B cell (primary cell): ENCODE measurements around the gene RPP38. TPM values are rescaled to one million over a fixed set of nuclear protein-coding genes. Genes with fewer than 3 reads are reported as not detected.

Experiments
- ATAC-seq: fragments of 200-7000 bp; cut with Tn5 transposase; one replicate; pipeline ENCODE4 v1.10.0; 2021; ENCODE audit warnings: low read depth, mild to moderate bottlenecking, moderate number of reproducible peaks, moderate library complexity
- CTCF ChIA-PET: fragments of 350-600 bp; sonication (Branson Sonifier 250); formaldehyde crosslinking; loops from one replicate; lab custom pipeline; 2021; ENCODE audit warnings: antibody characterized with exemption, inconsistent platforms; lab: Charles Lee
- POLR2A ChIA-PET: fragments of 350-600 bp; sonication (Branson Sonifier 250); formaldehyde crosslinking; loops from one replicate; lab custom pipeline; 2021; ENCODE audit warnings: antibody characterized with exemption; lab: Charles Lee
- DNase-seq: peaks from one replicate; pipeline ENCODE4 v3.0.0; 2013
- H2AFZ ChIP-seq: 2 replicates; pipeline ENCODE4 v1.6.1; 2012; ENCODE audit warnings: mild to moderate bottlenecking, low read depth, low read length; ENCODE audit not compliant: insufficient read depth, poor library complexity, severe bottlenecking
- H3K27ac ChIP-seq, 2 donors: 1 replicate in 1 of 2; 2 replicates in 1 of 2; pipeline ENCODE4 v1.5.1; 2012 to 2013; ENCODE audit warnings: low read length in 2 of 2, mild to moderate bottlenecking in 2 of 2, moderate library complexity in 1 of 2
- H3K27me3 ChIP-seq, 4 experiments: fragments of 200-600 bp in 1 of 4; sonication (generic) in 1 of 4; replicated peaks in 1 of 4; 1 replicate in 2 of 4; 2 replicates in 2 of 4; pipeline versions ENCODE4 v1.6.1 to v1.7.0; 2013 to 2016; ENCODE audit warnings: low read length in 3 of 4, mild to moderate bottlenecking in 2 of 4, mixed read lengths in 1 of 4, moderate library complexity in 1 of 4; ENCODE audit not compliant: insufficient read depth in 4 of 4, control insufficient read depth in 3 of 4; ENCODE audit errors: control extremely low read depth in 1 of 4
- H3K36me3 ChIP-seq, 2 experiments: replicated peaks in 1 of 2; 1 replicate in 1 of 2; 2 replicates in 1 of 2; pipeline versions ENCODE4 v1.6.1 to v1.7.1; 2013; ENCODE audit warnings: low read length in 1 of 2; ENCODE audit not compliant: insufficient read depth in 2 of 2, control insufficient read depth in 1 of 2; ENCODE audit errors: control extremely low read depth in 1 of 2, extremely low read depth in 1 of 2
- H3K4me1 ChIP-seq, 2 donors: fragments of 200-600 bp in 1 of 2; sonication (generic) in 1 of 2; 1 replicate in 1 of 2; 2 replicates in 1 of 2; pipeline versions ENCODE4 v1.5.1 to v1.6.1; 2013 to 2017; ENCODE audit warnings: low read length in 2 of 2; ENCODE audit not compliant: control insufficient read depth in 2 of 2, insufficient read depth in 2 of 2
- H3K4me2 ChIP-seq: replicated peaks from 2 replicates; pipeline ENCODE3; 2012; ENCODE audit warnings: mild to moderate bottlenecking, low read depth, low read length; ENCODE audit not compliant: poor library complexity, severe bottlenecking
- H3K4me3 ChIP-seq, 5 experiments: fragments of 200-600 bp in 1 of 5; sonication (generic) in 1 of 5; 1 replicate in 3 of 5; 2 replicates in 2 of 5; pipeline versions ENCODE4 v1.5.1 to v1.7.0; 2011 to 2016; ENCODE audit warnings: low read length in 4 of 5, mild to moderate bottlenecking in 4 of 5, low read depth in 2 of 5, control low read depth in 1 of 5, moderate library complexity in 1 of 5; ENCODE audit not compliant: insufficient read depth in 1 of 5; ENCODE audit errors: control extremely low read depth in 1 of 5, extremely low read depth in 1 of 5
- H3K79me2 ChIP-seq: fragments of 200-600 bp; sonication (generic); one replicate; pipeline ENCODE4 v1.6.0; 2016; ENCODE audit warnings: low read length; ENCODE audit not compliant: control insufficient read depth, insufficient read depth
- H3K9ac ChIP-seq: fragments of 200-600 bp; sonication (generic); 2 replicates; pipeline ENCODE4 v1.6.1; 2017; ENCODE audit warnings: mild to moderate bottlenecking, low read length, moderate library complexity
- H3K9me3 ChIP-seq, 3 donors: one replicate each; pipeline versions ENCODE4 v1.6.1 to v1.7.1; 2013; ENCODE audit warnings: low read length in 2 of 3; ENCODE audit not compliant: control insufficient read depth in 2 of 3, insufficient read depth in 1 of 3; ENCODE audit errors: control extremely low read depth in 1 of 3
- H4K20me1 ChIP-seq: 2 replicates; pipeline ENCODE4 v1.6.0; 2012; ENCODE audit warnings: mild to moderate bottlenecking, low read length; ENCODE audit not compliant: insufficient read depth, control insufficient read depth, poor library complexity, severe bottlenecking
- H3K27ac Mint-ChIP-seq: one replicate; pipeline ENCODE4 v1.8.0; 2021; ENCODE audit warnings: mixed read lengths
- H3K27me3 Mint-ChIP-seq: one replicate; pipeline ENCODE4 v1.8.0; 2021; ENCODE audit warnings: mixed read lengths
- H3K4me1 Mint-ChIP-seq: one replicate; pipeline ENCODE4 v1.8.0; 2021; ENCODE audit warnings: mixed read lengths
- H3K4me3 Mint-ChIP-seq: one replicate; pipeline ENCODE4 v1.8.0; 2021; ENCODE audit warnings: mixed read lengths
- H3K9me3 Mint-ChIP-seq: one replicate; pipeline ENCODE4 v1.8.0; 2022; ENCODE audit warnings: mixed read lengths; ENCODE audit not compliant: insufficient read depth
- EZH2 ChIP-seq: IDR thresholded peaks from 2 replicates; pipeline ENCODE4 v1.6.1; 2012; ENCODE audit warnings: borderline replicate concordance, low read depth, mild to moderate bottlenecking, moderate library complexity, low read length; ENCODE audit not compliant: insufficient read depth, poor library complexity, severe bottlenecking
- WGBS: methylation state at CpG from one replicate; pipeline ENCODE4 v1.1.5; 2013; ENCODE audit warnings: missing lambda C conversion rate; ENCODE audit not compliant: insufficient coverage; 5-methylcytosine and 5-hydroxymethylcytosine counted together
- intact Hi-C: fragments of 100-400 bp; cut with micrococcal nuclease; formaldehyde crosslinking; loops from one replicate; pipeline ENCODE4 v1.10.0; 2022
- polyA plus RNA-seq: library from polyadenylated mRNA; depleted of rRNA; stranded (reverse); fragments of >200 nt; gene quantifications from 2 replicates; pipeline ENCODE4 v1.2.3, GENCODE V29; 2012
- total RNA-seq, 2 donors: library from RNA; stranded (reverse); fragments of 120-200 nt in 1 of 2; gene quantifications; 1 replicate in 1 of 2; 2 replicates in 1 of 2; pipeline versions ENCODE4 v1.2.3 to v1.2.4, GENCODE V29; 2013 to 2022
- TF ChIP-seq, protein P1 (sequence below): fragments of 200-600 bp; IDR thresholded peaks from one replicate; pipeline ENCODE4 v1.8.0; 2022; ENCODE audit warnings: antibody characterized with exemption, mild to moderate bottlenecking

The RPP38 gene
- total and polyA plus RNA-seq, 2 donors (not counting 1 experiment from before 2014, with no cell fraction given), result 12.7 to 24.8 TPM

DNA sequence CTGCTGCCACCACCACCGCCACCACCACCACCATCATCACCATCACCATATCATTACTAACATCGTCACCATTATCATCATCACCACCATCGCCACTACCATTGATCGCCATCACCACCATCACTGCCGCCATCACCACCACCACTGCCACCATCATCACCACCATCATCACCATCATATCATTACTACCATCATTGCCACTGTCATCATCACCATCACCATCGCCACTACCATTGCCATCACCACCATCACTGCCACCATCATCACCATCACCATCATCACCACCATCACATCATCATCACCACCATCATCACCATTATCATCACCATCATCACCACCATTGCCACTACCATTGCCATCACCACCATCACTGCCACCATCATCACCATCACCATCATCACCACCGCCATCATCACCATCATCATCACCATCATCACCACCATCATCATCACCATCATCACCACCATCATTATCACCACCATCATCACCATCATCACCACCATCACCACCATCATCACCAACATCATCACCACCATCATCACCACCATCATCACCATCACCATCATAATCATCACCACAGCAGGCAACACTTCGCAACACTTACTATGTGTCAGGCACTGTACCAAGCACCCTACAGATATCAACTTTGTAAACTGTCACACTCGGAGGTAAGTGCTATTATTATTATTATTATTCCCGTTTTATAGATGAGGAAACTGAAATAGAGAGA is 52.1 kb downstream of the RPP38 start:
- Mint-ChIP-seq H3K27ac (no peak overlapping the region), H3K27me3 (no peaks in the 10 kb centered on the region), H3K9me3 (no peaks in the 10 kb centered on the region), H3K4me3 (no peak overlapping the region), H3K4me1 (peaks cover 4% of the 10 kb centered on the region)
- no peak overlapping the region for H3K27ac ChIP-seq
- DNase-seq (no peak), ATAC-seq (no peak)
- intact Hi-C loops, result loop anchor here (10.0 kb wide), 1 partner anchor 404 kb away; no protein-coding TSS in a partner anchor
- H4K20me1 ChIP-seq, result no peaks in the 10 kb centered on the region
- no peak overlapping the region for H3K4me2 ChIP-seq
- 97% methylated on average over 7 of the region's 10 CpGs for WGBS
- H3K9ac ChIP-seq, result no peak overlapping the region
- H3K36me3 ChIP-seq, result no peaks in the 10 kb centered on the region
- no peak overlapping the region for H3K4me3 ChIP-seq
- H3K9me3 ChIP-seq, result peaks cover 0 to 5% (median 0%) of the 10 kb centered on the region in 3 donors
- H2AFZ ChIP-seq, result no peak overlapping the region
- H3K79me2 ChIP-seq, result peaks cover 21% of the 10 kb centered on the region
- H3K27me3 ChIP-seq, result no peaks in the 10 kb centered on the region
- POLR2A ChIA-PET, result no interaction called here
- H3K4me1 ChIP-seq, result no peaks in the 10 kb centered on the region
- no peak for TF ChIP-seq EZH2
- TF ChIP-seq, protein P1, sequence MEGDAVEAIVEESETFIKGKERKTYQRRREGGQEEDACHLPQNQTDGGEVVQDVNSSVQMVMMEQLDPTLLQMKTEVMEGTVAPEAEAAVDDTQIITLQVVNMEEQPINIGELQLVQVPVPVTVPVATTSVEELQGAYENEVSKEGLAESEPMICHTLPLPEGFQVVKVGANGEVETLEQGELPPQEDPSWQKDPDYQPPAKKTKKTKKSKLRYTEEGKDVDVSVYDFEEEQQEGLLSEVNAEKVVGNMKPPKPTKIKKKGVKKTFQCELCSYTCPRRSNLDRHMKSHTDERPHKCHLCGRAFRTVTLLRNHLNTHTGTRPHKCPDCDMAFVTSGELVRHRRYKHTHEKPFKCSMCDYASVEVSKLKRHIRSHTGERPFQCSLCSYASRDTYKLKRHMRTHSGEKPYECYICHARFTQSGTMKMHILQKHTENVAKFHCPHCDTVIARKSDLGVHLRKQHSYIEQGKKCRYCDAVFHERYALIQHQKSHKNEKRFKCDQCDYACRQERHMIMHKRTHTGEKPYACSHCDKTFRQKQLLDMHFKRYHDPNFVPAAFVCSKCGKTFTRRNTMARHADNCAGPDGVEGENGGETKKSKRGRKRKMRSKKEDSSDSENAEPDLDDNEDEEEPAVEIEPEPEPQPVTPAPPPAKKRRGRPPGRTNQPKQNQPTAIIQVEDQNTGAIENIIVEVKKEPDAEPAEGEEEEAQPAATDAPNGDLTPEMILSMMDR, result no peak
- CTCF ChIA-PET, result no interaction called here

DNA sequence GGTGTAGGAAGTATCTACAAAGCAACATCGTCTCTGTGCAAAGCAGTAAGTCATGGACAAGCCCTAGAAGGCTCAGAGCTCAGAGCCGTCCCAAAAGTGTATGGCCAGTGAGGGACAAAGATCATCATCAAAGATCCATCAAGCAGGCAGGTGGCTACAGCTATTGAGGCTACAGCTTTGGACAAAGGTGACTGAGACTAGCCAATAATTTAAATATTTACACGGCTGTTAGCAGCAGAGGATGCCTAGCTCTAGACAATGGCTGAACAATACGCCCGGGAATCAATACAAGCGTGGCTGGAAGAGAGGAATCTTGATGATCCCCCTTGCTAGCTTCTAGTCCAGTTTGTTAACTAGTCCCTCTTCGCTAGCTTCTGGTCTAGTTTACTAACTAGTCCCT is 53.4 kb downstream of the RPP38 start:
- Histone ChIP-seq H3K36me3 (no peaks in the 10 kb centered on the region), H3K9ac (no peak overlapping the region), H3K9me3 (peaks cover 0 to 5% (median 0%) of the 10 kb centered on the region in 3 donors), H4K20me1 (no peaks in the 10 kb centered on the region), H3K79me2 (peaks cover 24% of the 10 kb centered on the region), H3K4me2 (no peak overlapping the region), H3K4me1 (no peaks in the 10 kb centered on the region), H3K4me3 (no peak overlapping the region), H3K27ac (no peak overlapping the region), H2AFZ (no peak overlapping the region), H3K27me3 (no peaks in the 10 kb centered on the region)
- intact Hi-C loops, result no loop called here
- Mint-ChIP-seq H3K27ac (no peak overlapping the region), H3K4me3 (no peak overlapping the region), H3K27me3 (no peaks in the 10 kb centered on the region), H3K4me1 (no peaks in the 10 kb centered on the region), H3K9me3 (no peaks in the 10 kb centered on the region)
- CTCF ChIA-PET, result interaction anchor here (0.9 to 4.1 kb wide), 2 partner anchors 16 to 19 kb away, joined by 4 to 13 read pairs; no protein-coding TSS in a partner anchor
- POLR2A ChIA-PET, result interaction anchor here (1.0 kb wide), 1 partner anchor 11 kb away, joined by 3 read pairs; no protein-coding TSS in a partner anchor
- WGBS, result 100% methylated on average over 5 of the region's 7 CpGs
- TF ChIP-seq, protein P1, result no peak
- no peak for TF ChIP-seq EZH2
- no peak for DNase-seq
- ATAC-seq, result no peak
